Hematopoietic multipotent progenitor cell treated with erythropoietin and hydrocortisone succinate and interleukin-3 and kit ligand, for 8 days (in vitro differentiated cells): ENCODE measurements around the gene NANOS3.

Experiments used
- DNase-seq: peaks from one replicate; pipeline ENCODE4 v3.0.0-alpha.2; 2015

Gene NANOS3

DNA sequence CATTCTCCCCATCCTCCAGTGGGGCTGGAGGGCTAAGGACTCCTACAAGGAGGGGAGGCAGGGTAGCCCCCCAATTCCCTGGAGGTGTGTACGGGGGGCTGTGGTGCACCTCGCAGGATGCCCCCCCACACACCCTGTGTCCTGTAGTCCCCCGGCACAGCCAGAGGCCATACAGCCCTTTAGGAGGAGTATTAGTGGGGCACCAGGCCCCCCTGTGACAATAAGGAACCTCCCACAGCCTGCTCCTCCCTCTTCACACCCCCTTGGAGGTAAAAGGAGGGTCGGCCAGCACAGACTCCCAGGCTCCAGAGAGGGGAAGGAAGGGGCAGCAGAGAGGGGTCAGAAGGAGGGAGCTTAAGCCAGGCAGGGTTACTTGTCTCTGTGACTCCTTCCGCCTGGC, at the start of gene NANOS3:
NANOS3 (plus strand) TSS at position 301 of the 400 bp plus-strand sequence. CDS start 115 bp downstream, outside the sequence.
- no peak for DNase-seq

DNA sequence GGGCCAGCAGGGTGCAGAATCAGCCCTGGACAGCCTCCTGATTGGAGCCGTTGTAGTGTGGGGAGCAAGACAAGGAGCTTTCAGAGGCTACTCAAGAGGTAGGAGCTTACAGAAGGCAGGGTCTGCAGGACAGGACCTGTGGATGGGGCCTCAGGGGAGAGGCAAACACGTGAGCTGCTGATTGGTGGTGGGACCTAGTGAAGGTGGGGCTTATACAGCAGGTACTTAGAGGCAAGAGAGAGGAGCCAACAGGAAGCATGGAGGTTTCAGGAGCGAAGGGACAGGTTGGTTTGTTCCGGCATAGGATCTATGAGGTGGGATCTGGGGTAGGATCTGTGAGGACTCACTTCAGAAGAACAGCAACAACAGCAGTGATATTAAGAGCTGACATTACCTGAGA, 49.3 kb upstream of the NANOS3 start:
- DNase-seq = no peak

DNA sequence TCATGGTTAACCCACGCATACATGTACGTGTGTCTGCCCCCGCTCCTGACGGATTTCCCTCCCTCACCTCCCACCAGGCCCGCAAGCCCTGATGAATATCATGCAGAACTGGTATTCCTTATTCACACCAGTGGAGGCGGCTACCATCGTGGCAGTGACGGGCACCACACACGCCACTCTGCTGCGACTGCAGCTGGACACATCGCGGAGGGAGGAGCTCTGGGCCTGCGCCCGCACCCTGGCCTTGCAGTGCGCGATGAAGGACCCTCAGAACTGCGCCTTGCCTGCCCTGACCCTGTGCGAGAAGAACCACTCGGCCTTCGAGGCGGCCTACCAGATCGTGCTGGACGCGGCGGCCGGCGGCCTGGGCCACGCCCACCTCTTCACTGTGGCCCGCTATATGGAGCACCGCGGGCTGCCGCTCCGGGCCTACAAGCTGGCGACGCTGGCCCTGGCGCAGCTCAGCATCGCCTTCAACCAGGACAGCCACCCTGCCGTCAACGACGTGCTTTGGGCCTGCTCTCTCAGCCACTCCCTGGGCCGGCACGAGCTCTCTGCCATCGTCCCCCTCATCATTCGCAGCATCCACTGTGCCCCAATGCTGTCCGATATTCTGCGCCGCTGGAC, 46.7 kb upstream of the NANOS3 start:
- DNase-seq = no peak

DNA sequence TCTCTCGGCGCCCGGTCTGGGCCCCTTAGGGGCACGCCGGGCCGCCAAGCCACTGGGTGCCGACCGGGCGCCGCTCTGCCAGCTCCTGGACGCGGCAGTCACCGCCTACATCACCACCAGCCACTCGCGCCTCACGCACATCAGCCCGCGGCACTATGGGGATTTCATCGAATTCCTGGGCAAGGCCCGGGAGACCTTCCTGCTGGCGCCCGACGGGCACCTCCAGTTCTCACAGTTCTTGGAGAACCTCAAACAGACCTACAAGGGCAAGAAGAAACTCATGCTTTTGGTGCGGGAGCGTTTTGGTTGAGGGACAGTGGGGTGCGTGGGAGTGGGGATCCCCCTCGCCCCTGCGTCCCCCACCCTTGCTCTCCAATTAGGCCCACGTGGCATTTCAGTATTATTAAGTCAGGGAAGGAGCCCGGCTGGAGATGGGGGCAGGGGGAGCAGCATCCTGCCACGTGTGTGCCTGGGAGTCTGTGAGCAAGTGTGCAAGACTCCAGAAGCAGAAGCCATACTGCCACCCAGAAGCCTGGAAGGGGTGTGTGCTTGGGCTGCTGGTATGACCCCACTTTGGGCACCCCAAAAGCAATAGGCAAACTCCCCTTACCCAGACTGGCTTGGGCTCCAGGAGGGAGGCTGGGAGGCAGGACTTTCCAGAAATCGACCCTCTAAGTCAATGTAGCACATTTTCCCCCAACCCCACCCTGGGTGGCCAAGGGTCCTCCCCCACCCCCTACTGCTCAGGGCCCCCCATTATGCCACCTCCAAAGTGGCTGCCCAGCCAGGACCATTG, 46.0 kb upstream of the NANOS3 start:
- DNase-seq = no peak

DNA sequence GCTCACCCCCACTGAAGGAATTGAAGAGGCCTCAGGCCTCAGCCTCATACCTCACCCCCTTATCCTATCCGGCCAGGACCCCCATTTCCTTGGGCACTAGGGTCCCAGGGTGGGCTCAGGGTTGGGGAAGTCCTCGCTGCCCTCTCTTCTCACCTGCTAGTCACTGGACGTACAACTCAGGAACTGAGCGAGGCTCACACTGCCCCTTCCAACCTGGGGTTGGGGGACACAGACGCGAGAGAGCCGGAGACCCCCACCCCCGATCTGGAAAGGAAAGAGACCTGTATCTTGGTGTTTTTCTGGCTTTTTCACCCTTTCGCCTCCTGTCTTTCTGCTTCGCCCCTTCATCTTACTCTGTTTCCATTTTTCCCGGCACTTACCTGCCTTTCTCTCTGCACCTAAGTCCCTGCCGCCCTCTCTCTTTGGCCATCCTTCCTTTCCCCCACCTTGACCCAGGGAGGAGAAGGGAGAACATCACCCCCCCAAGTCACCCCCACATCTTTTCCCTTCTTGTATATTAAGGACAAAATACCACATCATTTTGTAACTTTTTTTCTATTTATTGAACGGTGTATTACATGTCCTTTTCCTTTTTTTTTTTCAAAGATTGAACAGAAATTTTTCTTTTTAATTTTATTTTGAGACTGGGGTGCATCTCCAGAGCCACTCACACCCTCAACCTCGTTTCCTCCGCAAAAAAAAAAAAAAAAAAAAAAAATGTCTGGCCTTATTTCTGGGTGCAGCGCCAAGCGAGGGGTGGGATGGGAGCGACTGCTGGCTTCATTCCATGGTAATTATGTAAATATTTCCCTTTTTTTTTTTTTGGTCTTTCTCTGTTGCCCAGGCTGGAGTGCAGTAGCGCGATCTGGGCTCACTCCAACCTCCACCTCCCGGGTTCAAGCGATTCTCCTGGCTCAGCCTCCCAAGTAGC, 45.1 kb upstream of the NANOS3 start:
- no peak for DNase-seq

DNA sequence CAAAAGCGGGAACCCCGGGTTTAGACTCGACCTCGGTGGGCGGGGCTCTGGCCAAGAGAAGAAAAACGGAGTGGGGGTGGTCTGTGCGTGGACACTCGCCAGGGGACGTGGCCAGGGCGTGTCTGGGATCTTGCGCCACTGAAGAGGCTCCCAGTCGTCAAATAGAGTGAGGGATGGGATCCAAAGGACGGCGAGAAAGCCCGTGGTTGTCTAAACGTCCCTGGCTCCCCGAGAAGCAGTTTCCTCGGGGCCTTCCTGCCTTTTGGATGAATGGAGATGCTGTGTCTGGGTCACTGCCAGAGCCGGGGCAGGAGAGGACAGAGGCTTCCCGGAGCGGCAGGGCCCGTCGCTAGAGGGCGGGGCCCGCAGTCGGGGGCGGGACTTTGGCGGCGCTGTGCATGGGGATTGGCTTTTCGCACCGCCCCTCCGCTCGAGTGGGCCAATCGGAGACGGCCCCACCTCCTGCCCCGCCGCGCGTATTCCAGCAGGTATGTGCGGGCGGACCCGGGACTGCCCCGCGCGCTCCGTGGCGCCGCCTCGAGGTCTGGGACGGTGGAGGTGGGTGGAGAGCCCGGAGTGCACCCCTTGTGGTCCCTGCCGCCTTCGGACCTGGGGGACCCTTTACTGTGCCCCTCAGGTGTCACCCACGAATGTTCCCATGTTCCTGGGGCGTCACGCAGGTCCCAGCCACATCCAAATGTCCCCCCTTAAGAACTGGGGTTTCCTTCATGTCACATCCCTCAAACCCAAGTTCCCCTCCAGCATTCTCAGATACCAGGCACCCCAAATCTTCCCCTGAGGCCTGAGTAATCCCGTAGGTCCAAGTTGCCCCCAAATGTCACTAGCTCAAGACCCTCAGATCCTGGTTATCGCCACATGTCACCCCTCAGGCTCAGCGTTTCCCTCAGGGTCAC, 43.3 kb upstream of the NANOS3 start:
- DNase-seq = peak; percentile 89

DNA sequence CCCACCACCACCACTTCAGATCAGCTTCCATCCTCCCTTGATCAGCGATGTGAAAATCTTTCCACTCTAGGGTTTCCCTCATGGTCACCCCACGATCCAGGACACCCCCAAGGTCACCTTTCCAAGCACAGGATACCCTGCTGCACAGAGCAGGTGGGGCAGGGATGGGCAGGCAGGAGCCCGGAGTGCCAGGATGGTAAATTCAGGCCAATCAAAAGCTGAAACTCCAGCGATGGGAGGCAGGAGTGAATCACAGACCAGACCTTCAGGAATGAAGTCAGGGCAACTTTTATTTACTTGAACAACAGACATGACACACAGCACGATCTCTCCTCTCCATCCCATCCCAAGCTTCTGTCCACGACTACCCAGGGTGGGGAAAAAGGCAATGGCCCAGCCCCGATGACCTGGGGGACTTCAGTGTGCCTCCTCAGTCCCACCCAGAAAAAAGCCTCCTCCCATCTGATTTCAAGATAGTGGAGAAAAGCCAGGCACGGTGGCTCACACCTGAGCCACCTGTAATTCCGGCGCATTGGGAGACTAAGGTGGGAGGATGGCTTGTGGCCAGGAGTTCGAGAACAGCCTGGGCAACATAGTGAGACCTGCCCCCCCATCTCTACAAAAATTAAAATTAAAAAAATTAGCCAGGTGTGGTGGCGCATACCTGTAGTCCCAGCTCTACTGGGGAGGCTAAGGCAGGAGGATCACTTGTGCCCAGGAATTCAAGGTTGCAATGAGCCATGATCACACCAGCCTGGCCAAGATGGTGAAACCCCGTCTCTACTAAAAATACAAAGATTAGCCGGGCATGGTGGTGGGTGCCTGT, 42.5 kb upstream of the NANOS3 start:
- DNase-seq = no peak

DNA sequence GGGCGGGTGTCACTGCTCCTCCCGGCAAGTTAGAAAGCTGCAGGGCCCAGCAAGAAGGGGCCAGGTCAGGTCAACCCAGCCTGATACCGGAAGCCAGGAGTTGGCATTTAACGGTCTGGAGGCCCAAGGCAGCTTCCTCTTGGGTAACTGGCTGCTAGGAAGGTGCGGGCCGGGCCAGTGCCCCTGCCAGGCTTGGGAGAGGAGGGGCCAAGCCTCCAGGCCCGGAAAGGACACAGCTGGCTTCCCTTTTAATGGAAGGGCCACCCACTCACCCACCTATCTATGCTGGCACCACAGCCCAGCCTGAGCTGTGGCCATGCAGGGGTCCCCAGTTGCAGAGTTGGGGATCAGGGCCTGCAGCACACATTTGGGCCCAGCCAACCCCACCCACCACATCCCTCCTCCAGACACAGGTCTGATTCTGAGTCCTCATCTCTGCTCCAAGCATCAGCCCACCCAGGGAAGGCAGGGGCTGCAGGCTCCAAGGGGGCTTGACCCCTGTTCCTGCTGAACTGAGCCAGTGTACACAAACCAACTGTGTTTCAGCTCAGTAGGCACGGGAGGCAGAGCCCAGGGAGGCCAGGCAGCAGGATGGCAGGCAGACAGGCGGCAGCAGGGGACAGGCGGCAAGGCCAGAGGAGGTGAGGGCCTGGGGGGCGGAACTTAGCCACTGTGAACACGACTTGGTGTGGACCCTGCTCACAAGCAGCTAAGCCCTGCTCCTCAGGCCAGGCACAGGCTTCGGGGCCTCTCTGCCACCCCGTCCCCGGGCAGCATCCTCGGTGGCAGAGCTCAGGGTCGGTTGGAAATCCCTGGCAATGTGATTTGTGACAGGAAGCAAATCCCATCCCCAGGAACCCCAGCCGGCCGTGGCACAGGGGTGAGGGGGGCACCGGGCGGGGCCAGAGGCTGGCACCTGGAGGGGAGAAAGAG, 40.9 kb upstream of the NANOS3 start:
- peak; percentile 80 for DNase-seq

DNA sequence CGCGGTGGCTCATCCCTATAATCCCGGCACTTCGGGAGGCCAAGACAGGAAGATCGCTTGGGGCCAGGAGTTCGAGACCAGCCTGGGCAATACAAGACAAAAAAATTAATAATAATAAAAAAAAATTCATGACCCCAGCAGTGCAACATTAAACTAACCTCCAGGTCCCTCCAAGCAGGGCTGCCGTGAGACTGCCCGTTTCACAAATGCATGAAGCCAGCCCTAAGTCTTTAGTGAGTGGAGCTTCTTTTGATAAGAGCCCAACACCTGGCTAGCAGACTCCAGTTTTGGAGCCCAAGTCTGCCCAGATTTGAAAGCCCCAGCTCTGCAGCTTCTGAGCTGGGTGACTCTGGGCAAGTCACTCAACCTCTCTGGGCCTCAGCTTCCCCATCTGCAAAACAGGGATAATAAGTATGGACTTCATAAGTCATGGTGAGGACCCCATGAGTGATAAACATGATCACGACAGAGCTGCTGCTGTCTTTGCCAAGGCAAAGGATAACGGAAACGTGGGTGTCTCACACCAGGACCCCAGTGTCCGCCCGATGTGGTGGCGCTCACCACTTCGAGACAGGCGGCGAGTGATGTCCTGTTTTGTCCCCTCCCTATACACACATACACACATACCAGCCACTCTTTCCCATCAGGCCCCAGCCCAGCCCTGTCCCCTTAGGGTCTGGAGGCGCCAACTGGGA, 38.4 kb upstream of the NANOS3 start:
- DNase-seq = no peak

DNA sequence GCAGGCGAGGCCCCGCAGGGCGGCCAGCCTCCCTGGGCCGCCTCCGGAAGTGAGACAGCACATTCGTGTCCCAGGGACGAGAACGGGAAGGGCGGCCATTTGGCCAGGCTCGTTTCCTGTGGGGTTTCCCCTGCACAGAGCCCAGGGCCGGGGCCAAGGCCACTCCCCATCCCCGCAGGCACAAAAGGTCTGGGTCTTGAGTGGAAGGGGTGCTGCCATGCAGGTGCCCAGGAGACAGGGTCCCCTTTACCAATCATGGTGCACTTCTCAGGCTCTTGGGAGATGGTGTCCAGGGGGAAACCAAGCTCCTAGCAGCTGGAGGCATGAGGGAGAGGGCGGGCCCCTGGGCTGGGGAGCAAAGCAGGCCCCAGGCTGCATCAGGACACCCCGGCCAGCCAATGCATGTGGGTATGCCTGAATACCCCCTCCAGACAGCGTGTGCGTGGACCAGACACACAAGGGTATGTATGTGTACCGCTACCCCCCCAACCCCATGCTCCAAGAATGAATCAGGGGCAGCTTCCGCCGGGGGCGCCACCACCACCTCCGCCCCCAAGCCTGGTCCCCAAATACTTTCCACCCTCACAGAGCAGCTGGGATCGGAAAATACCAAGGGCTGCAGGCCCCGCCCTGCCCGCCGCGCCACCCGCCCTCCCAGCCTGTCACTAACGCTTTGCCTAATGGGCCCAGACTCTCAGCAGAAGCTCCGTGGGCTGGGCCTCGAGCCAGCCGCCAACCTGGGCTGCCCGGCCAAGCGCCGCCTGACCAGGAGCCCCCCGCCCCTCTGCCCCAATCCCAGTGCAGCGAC, 37.6 kb upstream of the NANOS3 start:
- DNase-seq = peak; percentile 89

DNA sequence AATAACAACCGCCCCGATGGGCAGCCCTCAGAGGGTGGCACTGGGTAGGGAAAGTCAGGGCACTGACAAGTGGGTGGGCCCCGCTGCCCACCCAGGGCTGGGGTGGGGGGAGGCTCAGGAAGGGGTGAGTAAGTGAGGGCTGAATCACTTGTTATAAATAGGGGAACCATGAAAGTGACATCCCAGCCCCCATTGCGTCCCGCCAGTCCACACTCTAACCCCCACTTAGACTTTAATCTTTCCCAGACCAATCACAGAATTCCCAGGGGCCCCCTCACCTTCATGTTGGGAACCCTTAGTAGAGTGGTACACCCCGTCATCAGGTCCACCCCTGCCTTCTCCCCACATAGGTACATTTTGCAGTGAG, 37.0 kb upstream of the NANOS3 start:
- no peak for DNase-seq

DNA sequence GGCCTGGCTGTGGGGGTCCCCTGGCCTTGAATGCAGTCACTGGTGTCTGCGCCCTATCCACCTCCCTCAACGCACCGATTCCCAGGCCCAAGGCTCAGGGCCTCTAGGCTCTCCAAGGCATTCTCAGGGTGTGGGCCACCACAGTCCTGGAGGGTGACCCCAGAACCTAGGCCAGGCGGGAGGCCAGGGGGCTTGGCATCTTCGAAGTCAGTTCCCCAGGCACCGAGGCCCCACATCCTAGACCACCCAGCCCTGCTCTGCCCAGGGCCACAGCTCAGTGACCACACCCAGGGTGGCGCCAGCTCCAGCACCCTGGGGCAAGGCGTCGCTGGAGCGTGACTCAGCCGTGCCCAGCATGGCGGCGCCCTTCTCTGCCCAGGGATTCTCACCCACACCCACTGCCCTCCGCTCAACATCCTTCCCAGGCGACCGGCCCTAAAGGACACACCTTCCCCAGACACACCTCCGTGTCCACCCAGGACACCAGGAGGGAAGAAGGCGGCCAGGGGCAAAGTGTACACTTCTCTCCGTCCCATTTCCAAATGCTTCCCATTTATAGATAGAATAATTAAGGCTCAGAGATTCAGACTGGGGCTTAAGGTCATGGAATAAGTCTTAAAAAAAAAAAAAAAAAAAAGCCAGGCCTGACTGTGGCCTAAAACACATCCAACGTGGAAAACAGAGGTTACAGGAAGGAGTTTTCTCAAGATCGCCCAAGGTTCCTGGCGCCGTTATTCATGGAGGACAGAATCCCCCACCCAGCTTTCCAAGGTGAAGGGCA, 36.4 kb upstream of the NANOS3 start:
- DNase-seq = peak; percentile 73

DNA sequence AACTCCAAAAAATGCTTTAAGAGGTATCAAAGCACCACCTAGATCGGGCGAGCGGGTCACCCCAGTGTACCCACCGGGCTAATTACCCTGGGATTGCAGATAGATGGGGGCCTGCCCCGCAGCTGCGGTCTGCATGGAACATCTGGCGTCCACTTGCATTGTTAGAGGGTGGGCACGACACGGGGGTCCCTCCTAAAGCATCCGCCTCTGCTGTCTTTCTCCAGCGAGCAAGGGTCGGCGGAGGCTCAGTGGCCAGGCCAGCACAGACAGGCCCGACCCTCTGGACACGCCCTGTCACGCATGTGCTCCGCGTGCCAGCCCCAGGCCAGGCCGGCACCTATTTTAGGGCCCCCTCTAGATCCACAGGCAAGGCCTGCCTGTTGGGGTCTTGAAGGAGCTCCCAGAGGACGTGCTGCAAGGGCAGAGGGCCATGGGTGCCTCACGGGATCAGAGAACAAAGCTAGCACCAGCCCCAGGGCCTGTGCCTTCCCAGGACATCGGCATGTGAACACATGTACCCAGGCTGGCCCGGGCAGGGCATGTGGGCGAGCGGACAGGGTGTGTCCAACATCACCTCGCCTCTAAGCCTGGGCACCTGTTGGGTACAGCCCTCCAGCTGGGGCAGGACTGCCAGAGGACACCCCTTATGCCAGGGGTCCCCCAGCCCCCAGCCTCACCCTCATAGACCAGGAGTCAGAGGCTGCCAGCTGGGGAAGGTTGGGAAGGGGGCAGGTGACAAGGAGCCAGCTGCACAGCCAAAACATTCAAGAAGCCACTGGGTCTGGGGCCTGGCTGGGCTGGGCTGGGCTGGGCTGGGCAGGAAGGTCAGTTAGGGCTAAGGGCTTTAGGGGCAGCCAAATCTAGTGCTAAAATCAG, 35.6 kb upstream of the NANOS3 start:
- peak; percentile 66 for DNase-seq

DNA sequence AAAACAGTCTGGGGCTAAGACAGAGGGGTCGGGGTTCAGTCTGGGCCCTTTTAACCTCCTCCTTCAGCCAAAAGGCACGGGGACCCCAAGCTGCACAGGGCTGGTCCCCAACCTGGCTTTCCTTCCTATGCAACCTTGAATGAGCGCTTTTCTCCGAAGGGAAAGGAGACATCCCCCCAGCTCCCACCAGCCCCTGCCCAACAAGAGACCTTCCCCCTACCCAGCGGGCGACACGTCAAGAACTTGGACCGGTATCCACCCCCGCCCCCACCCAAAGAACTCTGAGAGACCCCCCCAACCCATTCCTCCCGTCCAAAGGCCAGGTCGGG, 35.0 kb upstream of the NANOS3 start:
- DNase-seq = no peak

DNA sequence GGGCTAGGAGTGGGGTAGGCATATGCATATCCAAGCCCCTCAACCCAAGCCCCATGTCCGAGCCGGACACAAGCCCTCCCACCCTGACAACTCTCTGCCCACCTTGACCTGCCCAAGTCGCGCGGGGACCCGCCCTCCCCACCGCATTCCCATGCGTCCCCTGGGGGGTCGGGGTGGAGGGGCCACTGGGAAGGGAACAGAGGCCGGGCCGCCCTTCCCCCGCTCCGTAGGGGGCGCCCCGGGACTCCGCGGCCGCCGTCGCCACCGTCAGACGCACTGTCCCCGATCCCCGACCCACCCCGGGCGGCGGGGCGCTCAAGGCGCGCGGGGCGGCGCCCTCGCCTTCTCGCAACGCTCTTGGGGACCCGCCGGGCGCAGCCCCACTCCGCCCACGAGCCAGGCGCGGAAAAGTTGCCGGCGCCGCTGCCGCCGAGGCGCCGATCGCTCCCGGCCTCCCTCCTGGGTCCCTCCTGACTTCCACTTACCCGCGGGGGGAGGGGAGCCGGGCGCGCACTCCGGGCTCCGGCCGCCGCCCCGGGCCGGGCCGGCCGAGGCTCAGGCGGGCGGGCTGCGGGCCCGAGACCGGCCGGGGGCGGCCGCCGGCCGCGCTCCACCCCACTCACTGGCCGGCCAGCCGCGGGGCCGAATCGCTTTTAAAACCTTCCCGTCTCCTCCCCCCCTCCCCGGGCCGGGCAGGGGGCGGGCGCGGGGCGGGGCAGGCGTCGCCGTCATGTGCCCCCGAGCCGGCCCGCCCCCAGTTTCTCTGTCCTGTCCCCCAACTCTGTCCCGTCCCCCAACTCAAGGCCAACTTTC, 34.4 kb upstream of the NANOS3 start:
- DNase-seq = peak; percentile 59
